ENCODE data around the gene DCAKD. TPM values are rescaled to one million over a fixed set of nuclear protein-coding genes. Genes with fewer than 3 reads are reported as not detected.

DCAKD gene
- polyA plus RNA-seq, 1 donor = 26.3 TPM

DNA sequence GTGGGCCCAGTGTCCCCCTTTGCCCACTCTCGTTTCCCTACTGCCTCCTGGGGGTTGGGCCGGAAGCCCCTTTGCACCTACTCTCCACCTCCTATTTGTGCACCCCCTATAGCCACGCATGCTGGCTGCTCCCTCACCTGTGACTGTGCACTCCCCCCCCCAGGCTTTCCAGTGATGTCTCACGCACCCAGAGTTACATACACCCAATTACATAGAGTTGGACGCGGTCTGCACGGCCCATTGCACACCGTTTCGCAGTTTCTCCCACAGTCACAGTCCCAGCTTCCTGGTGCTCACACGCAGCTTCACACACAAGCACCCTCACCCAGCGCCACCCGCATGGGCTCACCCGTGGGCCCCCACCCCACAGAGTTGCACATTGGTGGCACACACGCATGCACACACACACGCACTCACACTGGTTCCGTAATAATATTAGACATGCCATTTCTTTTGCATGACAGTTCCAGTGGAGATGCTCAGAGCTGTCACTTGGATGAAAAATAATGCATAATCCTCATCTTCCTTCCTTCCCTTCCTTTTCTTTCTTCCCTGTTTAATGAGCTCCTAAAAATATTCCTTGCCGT, 61.8 kb downstream of the DCAKD start:
- Histone ChIP-seq H3K9me3 (ENCODE audit: control insufficient read depth, low read depth, low read length) (no peaks in the 10 kb centered on the region), H3K36me3 (ENCODE audit: control insufficient read depth, insufficient read depth, low read length) (no peaks in the 10 kb centered on the region), H3K27ac (ENCODE audit: low read length) (no peak overlapping the region), H3K4me1 (ENCODE audit: control insufficient read depth, insufficient read depth, low read length) (peaks cover 11% of the 10 kb centered on the region), H3K27me3 (ENCODE audit: control insufficient read depth, insufficient read depth, low read length) (peaks cover 54% of the 10 kb centered on the region), H3K4me3 (ENCODE audit: low read length) (no peak overlapping the region)
- no CpG with 5 or more reads among the region's 17 CpGs for WGBS (ENCODE audit: insufficient coverage, low lambda C conversion rate)
- no peak for DNase-seq

DNA sequence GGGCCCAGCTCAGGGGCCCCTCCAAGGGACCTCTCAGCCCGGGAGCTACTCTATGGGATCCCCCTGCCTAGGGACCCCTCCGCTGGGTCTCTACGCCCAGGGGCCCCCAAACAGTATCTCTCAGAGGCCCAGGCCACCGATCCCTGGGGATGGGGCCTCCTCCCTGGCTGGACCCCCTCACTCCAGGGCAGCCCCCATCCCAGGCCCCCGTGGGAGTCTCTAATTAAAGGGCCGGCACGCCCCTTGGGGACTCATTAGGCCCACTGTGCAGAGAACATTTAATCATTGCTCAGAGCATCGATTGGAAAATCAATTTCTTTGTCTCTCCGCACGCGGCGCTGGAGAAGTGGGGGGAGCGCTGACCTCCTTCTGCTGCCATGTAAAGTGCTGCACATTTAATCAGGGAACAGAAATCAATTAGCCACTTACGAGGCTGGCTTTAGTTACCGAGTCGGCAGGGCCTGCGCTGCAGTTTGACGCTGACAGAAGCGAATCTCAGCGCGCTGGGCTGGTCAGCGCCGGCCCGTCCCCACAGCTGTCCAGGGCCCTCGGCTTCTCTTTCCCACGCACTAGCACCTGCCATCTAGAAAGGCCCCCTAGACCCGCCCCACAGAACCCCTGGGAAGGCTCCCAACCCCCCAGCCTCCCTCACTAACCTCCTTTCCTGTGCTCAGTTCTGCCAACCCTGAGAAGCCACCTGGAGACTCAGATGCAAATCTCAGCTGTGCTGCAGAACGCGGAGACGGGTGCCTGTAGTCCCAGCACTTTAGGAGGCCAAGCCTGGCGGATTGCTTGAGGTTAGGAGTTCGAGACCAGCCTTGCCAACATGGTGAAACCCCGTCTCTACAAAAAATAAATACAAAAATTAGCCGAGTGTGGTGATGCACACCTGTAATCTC, 63.1 kb downstream of the DCAKD start:
- peaks cover 11% of the 10 kb centered on the region for H3K4me1 ChIP-seq (ENCODE audit: control insufficient read depth, insufficient read depth, low read length)
- H3K27ac ChIP-seq (ENCODE audit: low read length) = no peak overlapping the region
- H3K27me3 ChIP-seq (ENCODE audit: control insufficient read depth, insufficient read depth, low read length) = peaks cover 52% of the 10 kb centered on the region
- WGBS (ENCODE audit: insufficient coverage, low lambda C conversion rate) = 100% methylated on average over 2 of the region's 34 CpGs
- no peak overlapping the region for H3K4me3 ChIP-seq (ENCODE audit: low read length)
- H3K9me3 ChIP-seq (ENCODE audit: control insufficient read depth, low read depth, low read length) = no peaks in the 10 kb centered on the region
- H3K36me3 ChIP-seq (ENCODE audit: control insufficient read depth, insufficient read depth, low read length) = no peaks in the 10 kb centered on the region
- DNase-seq = no peak

DNA sequence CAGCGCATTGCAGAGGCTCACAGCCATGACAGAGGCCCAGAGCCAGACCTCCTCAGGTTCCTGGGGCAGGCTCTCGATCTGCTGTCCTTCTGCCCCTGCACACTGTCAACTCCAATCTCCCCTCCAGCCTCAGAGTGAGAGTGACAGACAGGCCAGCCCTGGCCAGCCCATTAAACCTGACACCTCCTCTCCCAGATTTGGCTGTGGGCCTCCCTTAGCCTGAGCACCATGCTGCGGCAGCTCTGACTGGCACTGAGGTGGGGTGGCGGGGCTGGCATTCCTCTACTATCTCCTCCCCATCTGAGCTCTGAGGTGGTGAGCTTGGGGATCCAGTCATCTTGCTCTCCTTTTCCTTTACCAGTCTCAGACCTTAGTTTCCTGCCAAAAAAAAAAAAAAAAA, 67.9 kb downstream of the DCAKD start:
- Histone ChIP-seq H3K9me3 (ENCODE audit: control insufficient read depth, low read depth, low read length) (no peaks in the 10 kb centered on the region), H3K36me3 (ENCODE audit: control insufficient read depth, insufficient read depth, low read length) (no peaks in the 10 kb centered on the region), H3K4me1 (ENCODE audit: control insufficient read depth, insufficient read depth, low read length) (peaks cover 27% of the 10 kb centered on the region), H3K27ac (ENCODE audit: low read length) (no peak overlapping the region), H3K27me3 (ENCODE audit: control insufficient read depth, insufficient read depth, low read length) (peaks cover 49% of the 10 kb centered on the region), H3K4me3 (ENCODE audit: low read length) (no peak overlapping the region)
- no CpG with 5 or more reads among the region's 4 CpGs for WGBS (ENCODE audit: insufficient coverage, low lambda C conversion rate)
- DNase-seq = no peak

- H3K36me3 ChIP-seq (ENCODE audit: control insufficient read depth, insufficient read depth, low read length) = no peaks in the 10 kb centered on the region
- no peaks in the 10 kb centered on the region for H3K9me3 ChIP-seq (ENCODE audit: control insufficient read depth, low read depth, low read length)
- WGBS (ENCODE audit: insufficient coverage, low lambda C conversion rate) = 89% methylated on average over 1 of the region's 3 CpGs
- peak overlapping the region; percentile 57 for H3K27ac ChIP-seq (ENCODE audit: low read length)
- H3K4me3 ChIP-seq (ENCODE audit: low read length) = no peak overlapping the region
- H3K4me1 ChIP-seq (ENCODE audit: control insufficient read depth, insufficient read depth, low read length) = peaks cover 26% of the 10 kb centered on the region
- DNase-seq = no peak
- peaks cover 47% of the 10 kb centered on the region for H3K27me3 ChIP-seq (ENCODE audit: control insufficient read depth, insufficient read depth, low read length)
Measured at GRCh38 chr17:44982113-44982702, 69.2 kb downstream of the DCAKD start.

DNA sequence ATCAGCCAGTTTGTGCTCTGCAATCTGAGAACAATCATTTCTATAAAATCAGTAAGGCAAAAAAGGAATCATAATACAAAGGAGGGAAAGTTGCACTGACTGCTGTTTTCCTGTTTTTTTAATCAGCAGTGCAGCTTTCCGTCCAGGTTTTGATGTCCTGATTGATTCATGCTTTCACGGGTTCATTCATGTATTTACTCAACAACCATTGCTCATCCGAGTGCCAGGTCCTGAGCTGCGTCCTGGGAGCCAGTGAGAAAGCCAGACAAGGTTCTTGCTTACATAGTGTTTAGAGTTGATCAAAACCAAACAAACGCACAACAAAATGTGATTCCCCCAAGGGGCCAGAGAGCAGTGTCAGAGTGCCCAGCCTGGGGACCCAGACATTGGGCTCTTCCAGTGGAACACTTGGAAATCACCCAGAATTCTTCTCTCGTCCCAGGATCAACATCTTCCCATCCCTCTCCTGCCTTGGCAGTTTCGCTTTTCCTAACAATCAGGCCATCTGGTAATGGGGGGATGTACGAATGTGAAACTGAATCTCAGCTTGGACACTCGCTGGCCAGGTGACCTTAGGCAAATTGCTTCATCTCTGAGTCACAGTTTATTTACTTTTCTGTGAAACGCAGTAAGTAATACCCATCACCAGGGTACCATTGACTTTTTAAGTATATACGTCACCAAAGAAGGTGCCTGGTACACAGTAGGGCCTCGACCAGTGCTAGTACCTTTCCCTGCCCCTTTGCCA, 70.0 kb downstream of the DCAKD start:
- Histone ChIP-seq H3K9me3 (ENCODE audit: control insufficient read depth, low read depth, low read length) (no peaks in the 10 kb centered on the region), H3K27me3 (ENCODE audit: control insufficient read depth, insufficient read depth, low read length) (peaks cover 47% of the 10 kb centered on the region), H3K36me3 (ENCODE audit: control insufficient read depth, insufficient read depth, low read length) (no peaks in the 10 kb centered on the region), H3K4me1 (ENCODE audit: control insufficient read depth, insufficient read depth, low read length) (peaks cover 24% of the 10 kb centered on the region), H3K27ac (ENCODE audit: low read length) (peak overlapping the region; percentile 57), H3K4me3 (ENCODE audit: low read length) (no peak overlapping the region)
- no CpG with 5 or more reads among the region's 12 CpGs for WGBS (ENCODE audit: insufficient coverage, low lambda C conversion rate)
- DNase-seq = peak in 1 of 2 donors; percentile 39

- no peaks in the 10 kb centered on the region for H3K36me3 ChIP-seq (ENCODE audit: control insufficient read depth, insufficient read depth, low read length)
- no peaks in the 10 kb centered on the region for H3K9me3 ChIP-seq (ENCODE audit: control insufficient read depth, low read depth, low read length)
- peak; percentile 49 to 65 for DNase-seq
- H3K27ac ChIP-seq (ENCODE audit: low read length) = peak overlapping the region; percentile 52
- H3K4me1 ChIP-seq (ENCODE audit: control insufficient read depth, insufficient read depth, low read length) = peaks cover 24% of the 10 kb centered on the region
- peaks cover 51% of the 10 kb centered on the region for H3K27me3 ChIP-seq (ENCODE audit: control insufficient read depth, insufficient read depth, low read length)
- WGBS (ENCODE audit: insufficient coverage, low lambda C conversion rate) = no CpG with 5 or more reads among the region's 9 CpGs
- no peak overlapping the region for H3K4me3 ChIP-seq (ENCODE audit: low read length)
Measured at GRCh38 chr17:44979426-44979995, 71.9 kb downstream of the DCAKD start.

DNA sequence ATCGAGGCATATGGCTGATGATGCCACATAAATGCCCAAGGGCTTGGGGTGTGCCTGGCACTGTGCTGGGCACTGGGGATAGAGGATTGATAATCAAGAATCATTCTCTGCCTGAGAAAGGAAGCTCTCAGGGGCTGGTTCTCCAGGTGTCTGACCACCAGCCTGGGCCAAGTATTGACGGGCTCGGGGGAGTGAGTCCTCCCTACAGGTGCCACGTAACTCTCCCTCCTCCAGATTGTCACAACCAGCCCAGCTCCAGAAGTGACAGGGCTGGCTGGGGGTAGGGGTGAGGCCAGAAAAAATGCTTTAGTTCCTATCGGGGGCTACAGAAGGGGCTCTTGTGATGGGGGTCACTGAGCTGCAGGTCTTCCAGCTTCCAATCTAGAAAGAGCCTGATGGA, 72.6 kb downstream of the DCAKD start:
- Histone ChIP-seq H3K36me3 (ENCODE audit: control insufficient read depth, insufficient read depth, low read length) (no peaks in the 10 kb centered on the region), H3K4me3 (ENCODE audit: low read length) (no peak overlapping the region), H3K4me1 (ENCODE audit: control insufficient read depth, insufficient read depth, low read length) (peaks cover 24% of the 10 kb centered on the region), H3K9me3 (ENCODE audit: control insufficient read depth, low read depth, low read length) (no peaks in the 10 kb centered on the region), H3K27me3 (ENCODE audit: control insufficient read depth, insufficient read depth, low read length) (peaks cover 55% of the 10 kb centered on the region), H3K27ac (ENCODE audit: low read length) (peak overlapping the region; percentile 46)
- no CpG with 5 or more reads among the region's 5 CpGs for WGBS (ENCODE audit: insufficient coverage, low lambda C conversion rate)
- no peak for DNase-seq

DNA sequence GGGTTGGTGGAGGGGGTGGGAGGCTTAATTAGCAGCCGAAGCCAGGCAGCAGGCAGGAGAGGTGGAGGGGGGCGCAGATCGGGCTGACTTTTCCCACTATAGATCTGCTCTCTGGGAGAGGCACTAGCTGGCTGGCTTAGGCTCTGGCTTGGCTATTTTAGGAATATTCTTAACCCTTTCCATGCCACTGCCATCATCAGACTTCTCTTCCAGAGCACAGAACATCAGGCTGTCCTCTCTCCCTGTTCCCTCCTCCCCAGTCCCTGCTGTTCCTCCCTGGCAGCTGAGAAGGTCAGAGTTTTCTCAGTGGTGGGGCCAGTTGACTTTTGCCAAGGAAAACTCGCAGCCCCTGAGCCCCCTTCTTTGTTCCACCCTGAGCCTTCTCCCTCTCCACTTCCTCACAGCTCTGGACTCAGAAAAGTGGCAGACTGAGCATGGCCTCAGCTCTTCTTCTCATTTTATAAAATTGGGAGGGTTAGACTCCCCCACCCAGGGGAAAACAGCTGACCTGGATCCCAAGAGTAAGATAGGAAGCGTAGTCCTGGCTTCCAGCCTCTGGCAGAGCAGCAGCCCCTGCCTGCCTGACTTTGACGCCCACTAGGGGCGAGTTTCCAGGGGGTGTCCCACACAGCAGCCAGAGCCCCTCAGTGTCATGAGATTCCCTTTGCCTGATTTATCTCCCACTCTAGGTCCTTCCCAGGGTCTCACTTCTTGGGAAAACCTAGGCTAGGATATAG, 73.5 kb downstream of the DCAKD start:
- Histone ChIP-seq H3K36me3 (ENCODE audit: control insufficient read depth, insufficient read depth, low read length) (no peaks in the 10 kb centered on the region), H3K27me3 (ENCODE audit: control insufficient read depth, insufficient read depth, low read length) (peaks cover 56% of the 10 kb centered on the region), H3K9me3 (ENCODE audit: control insufficient read depth, low read depth, low read length) (no peaks in the 10 kb centered on the region), H3K4me3 (ENCODE audit: low read length) (no peak overlapping the region), H3K27ac (ENCODE audit: low read length) (peak overlapping the region; percentile 31), H3K4me1 (ENCODE audit: control insufficient read depth, insufficient read depth, low read length) (peaks cover 24% of the 10 kb centered on the region)
- no peak for DNase-seq
- no CpG with 5 or more reads among the region's 7 CpGs for WGBS (ENCODE audit: insufficient coverage, low lambda C conversion rate)

GRCh38 chr17:44977065-44977464, 74.4 kb downstream of the DCAKD start:
- no CpG with 5 or more reads among the region's 3 CpGs for WGBS (ENCODE audit: insufficient coverage, low lambda C conversion rate)
- peaks cover 64% of the 10 kb centered on the region for H3K27me3 ChIP-seq (ENCODE audit: control insufficient read depth, insufficient read depth, low read length)
- DNase-seq = no peak
- H3K36me3 ChIP-seq (ENCODE audit: control insufficient read depth, insufficient read depth, low read length) = no peaks in the 10 kb centered on the region
- no peak overlapping the region for H3K4me3 ChIP-seq (ENCODE audit: low read length)
- peaks cover 24% of the 10 kb centered on the region for H3K4me1 ChIP-seq (ENCODE audit: control insufficient read depth, insufficient read depth, low read length)
- H3K9me3 ChIP-seq (ENCODE audit: control insufficient read depth, low read depth, low read length) = no peaks in the 10 kb centered on the region
- H3K27ac ChIP-seq (ENCODE audit: low read length) = no peak overlapping the region
